Measurements from ENCODE around the gene PNMA6F. TPM values are rescaled to one million over a fixed set of nuclear protein-coding genes. Genes with fewer than 3 reads are reported as not detected.
"Not testable (repeated sequence)": the region's sequence is repeated elsewhere in the genome, so short reads cannot be mapped to it uniquely, and the experiment has no call there.

PNMA6F gene
- polyA plus RNA-seq, 1 of the 3 experiments (the other 2 are of a cell fraction): not detected

DNA sequence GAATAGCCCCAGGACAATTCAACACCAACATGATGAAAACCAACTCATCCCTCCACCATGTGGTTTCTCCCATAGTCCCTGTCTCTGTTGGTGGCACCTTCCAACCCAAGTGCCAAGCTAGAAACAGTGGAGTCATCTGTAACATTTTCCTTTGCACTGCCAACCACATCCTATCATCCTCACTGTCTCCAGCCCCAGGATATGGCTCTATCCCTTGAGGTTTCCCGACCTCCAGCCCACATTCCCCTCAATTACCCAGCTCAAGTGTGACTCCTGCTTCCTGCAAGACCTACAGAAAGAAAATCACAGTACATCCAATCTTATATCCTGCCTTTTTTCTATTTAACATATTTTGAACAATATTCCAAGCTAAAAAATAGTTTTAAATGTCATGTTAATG lies 24.2 kb downstream of the PNMA6F start (continued):
- TF ChIP-seq TEAD4 (IDR thresholded peaks at IDR 0.05; ENCODE audit: borderline replicate concordance, insufficient read depth) (no peak), TCF12 (IDR thresholded peaks at IDR 0.05) (no peak), NRF1 (IDR thresholded peaks at IDR 0.05; ENCODE audit: low read depth, low read length) (no peak), FOSL2 (IDR thresholded peaks at IDR 0.05; ENCODE audit: borderline replicate concordance, low read depth) (no peak)
- TF ChIP-seq, protein P1, sequence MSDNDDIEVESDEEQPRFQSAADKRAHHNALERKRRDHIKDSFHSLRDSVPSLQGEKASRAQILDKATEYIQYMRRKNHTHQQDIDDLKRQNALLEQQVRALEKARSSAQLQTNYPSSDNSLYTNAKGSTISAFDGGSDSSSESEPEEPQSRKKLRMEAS (IDR thresholded peaks at IDR 0.05; ENCODE audit: low read depth): no peak
- TF ChIP-seq, protein P2, sequence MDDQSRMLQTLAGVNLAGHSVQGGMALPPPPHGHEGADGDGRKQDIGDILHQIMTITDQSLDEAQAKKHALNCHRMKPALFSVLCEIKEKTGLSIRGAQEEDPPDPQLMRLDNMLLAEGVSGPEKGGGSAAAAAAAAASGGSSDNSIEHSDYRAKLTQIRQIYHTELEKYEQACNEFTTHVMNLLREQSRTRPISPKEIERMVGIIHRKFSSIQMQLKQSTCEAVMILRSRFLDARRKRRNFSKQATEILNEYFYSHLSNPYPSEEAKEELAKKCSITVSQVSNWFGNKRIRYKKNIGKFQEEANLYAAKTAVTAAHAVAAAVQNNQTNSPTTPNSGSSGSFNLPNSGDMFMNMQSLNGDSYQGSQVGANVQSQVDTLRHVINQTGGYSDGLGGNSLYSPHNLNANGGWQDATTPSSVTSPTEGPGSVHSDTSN (IDR thresholded peaks at IDR 0.05): no peak
- TF ChIP-seq, protein P3, sequence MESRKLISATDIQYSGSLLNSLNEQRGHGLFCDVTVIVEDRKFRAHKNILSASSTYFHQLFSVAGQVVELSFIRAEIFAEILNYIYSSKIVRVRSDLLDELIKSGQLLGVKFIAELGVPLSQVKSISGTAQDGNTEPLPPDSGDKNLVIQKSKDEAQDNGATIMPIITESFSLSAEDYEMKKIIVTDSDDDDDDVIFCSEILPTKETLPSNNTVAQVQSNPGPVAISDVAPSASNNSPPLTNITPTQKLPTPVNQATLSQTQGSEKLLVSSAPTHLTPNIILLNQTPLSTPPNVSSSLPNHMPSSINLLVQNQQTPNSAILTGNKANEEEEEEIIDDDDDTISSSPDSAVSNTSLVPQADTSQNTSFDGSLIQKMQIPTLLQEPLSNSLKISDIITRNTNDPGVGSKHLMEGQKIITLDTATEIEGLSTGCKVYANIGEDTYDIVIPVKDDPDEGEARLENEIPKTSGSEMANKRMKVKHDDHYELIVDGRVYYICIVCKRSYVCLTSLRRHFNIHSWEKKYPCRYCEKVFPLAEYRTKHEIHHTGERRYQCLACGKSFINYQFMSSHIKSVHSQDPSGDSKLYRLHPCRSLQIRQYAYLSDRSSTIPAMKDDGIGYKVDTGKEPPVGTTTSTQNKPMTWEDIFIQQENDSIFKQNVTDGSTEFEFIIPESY (IDR thresholded peaks at IDR 0.05; ENCODE audit: borderline replicate concordance, low read depth): no peak

DNA sequence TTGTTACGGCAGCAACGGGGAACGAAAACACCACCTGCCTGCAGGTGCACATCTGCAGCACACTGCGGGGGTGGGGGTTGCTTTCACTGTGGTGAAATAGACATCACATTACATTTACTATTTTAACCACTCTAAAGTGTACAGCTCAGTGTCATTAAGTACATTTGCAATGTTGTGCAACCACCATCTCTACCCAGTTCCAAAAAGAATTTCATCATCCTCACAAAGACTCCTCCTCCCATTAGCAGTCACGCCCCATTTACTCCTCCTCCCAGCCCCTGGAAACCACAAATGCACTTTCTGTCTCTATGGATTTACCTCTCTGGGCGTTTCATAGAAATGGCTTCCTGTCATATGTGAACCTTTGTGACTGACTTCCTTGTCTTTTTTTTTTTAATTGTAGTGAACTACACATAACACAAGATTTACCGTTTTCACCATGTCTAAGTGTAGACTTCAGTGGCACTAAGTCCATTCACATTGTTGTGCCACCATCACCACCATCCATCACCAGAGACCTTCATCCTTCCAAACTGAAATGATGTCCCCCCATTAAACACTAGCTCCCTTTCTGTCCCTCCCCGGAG lies 28.0 kb downstream of the PNMA6F start:
- 1% methylated on average over 3 of the region's 8 CpGs for WGBS (ENCODE audit: low lambda C conversion rate)
- H4K20me1 ChIP-seq (ENCODE audit: insufficient read depth): not testable (repeated sequence)

DNA sequence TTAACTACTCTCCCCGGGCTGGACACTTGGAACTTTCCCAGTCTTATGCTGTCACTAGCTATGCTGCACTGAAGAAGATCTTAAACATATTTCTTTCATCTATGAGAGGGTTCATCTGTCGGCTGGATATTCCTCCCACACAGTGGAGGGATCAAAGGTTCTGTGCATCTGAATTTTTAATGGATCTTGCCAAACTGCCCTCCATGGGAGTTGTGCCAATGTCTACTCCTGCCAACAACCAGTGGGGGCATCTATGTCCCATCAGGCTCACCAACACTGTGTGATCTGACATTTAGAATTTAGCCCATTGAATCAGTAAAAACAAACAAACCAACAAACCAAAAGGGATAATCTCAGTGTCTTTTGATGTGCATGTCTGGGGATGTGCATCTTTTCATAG lies 32.8 kb downstream of the PNMA6F start:
- H4K20me1 ChIP-seq (ENCODE audit: insufficient read depth); H3K36me3 ChIP-seq (replicated peaks in 1 of 2; ENCODE audit: control insufficient read depth in 1 of 2, insufficient read depth in 2 of 2, low read length in 1 of 2); H3K4me2 ChIP-seq; DNase-seq; H3K4me1 ChIP-seq (ENCODE audit: control insufficient read depth in 1 of 2, insufficient read depth in 2 of 2, low read depth in 1 of 2, low read length in 1 of 2); H3K79me2 ChIP-seq (ENCODE audit: insufficient read depth); H3K27ac ChIP-seq (ENCODE audit: low read depth in 2 of 2, low read length in 1 of 2); H2AFZ ChIP-seq (ENCODE audit: low read depth); H3K9me2 ChIP-seq; H3F3A ChIP-seq (replicated peaks; ENCODE audit: insufficient read depth); H3K4me3 ChIP-seq (ENCODE audit: low read depth in 2 of 2, low read length in 1 of 2); H3K9me3 ChIP-seq; POLR2A ChIA-PET; CTCF ChIA-PET; H3K27me3 ChIP-seq (ENCODE audit: insufficient read depth); H3K9ac ChIP-seq: not testable (repeated sequence)
- WGBS (ENCODE audit: low lambda C conversion rate): no CpG with 5 or more reads among the region's 2 CpGs

More for the DNA sequence above, 28.0 kb downstream of the PNMA6F start:
- H3K9ac ChIP-seq; H3K79me2 ChIP-seq (ENCODE audit: insufficient read depth); CTCF ChIA-PET; H3K4me1 ChIP-seq (ENCODE audit: control insufficient read depth in 1 of 2, insufficient read depth in 2 of 2, low read depth in 1 of 2, low read length in 1 of 2); H3F3A ChIP-seq (replicated peaks; ENCODE audit: insufficient read depth); H3K4me3 ChIP-seq (ENCODE audit: low read depth in 2 of 2, low read length in 1 of 2); H3K4me2 ChIP-seq; H3K9me2 ChIP-seq; H3K9me3 ChIP-seq; H3K27ac ChIP-seq (ENCODE audit: low read depth in 2 of 2, low read length in 1 of 2); DNase-seq; H3K27me3 ChIP-seq (ENCODE audit: insufficient read depth); POLR2A ChIA-PET; H2AFZ ChIP-seq (ENCODE audit: low read depth); H3K36me3 ChIP-seq (replicated peaks in 1 of 2; ENCODE audit: control insufficient read depth in 1 of 2, insufficient read depth in 2 of 2, low read length in 1 of 2): not testable (repeated sequence)

DNA sequence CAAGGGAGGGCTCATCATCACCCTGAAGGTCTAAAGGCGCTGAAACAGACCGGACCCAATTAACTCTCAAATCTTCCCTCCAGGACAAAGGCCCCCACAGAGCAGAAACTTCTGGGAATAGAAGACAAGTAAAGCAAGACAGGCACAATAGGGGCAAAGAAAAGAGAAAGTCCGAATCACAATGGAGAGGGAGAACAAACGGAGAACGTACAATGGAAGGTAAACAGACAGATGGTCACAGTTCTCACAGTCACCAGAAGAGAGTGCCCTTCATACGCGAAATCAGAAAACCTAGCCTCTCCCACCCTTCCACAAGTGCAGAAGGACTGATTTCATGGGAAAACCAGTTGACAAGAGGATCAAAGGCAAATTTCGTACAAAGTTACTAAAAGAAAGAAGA lies 35.9 kb downstream of the PNMA6F start:
- WGBS (ENCODE audit: low lambda C conversion rate): no CpG with 5 or more reads among the region's 8 CpGs
- CTCF ChIA-PET; H3K79me2 ChIP-seq (ENCODE audit: insufficient read depth); POLR2A ChIA-PET; H3K9me2 ChIP-seq; DNase-seq; H3K9ac ChIP-seq; H2AFZ ChIP-seq (ENCODE audit: low read depth); H3K4me3 ChIP-seq (ENCODE audit: low read depth in 2 of 2, low read length in 1 of 2); H3K4me1 ChIP-seq (ENCODE audit: control insufficient read depth in 1 of 2, insufficient read depth in 2 of 2, low read depth in 1 of 2, low read length in 1 of 2); H3K27ac ChIP-seq (ENCODE audit: low read depth in 2 of 2, low read length in 1 of 2); H3K36me3 ChIP-seq (replicated peaks in 1 of 2; ENCODE audit: control insufficient read depth in 1 of 2, insufficient read depth in 2 of 2, low read length in 1 of 2); H3K27me3 ChIP-seq (ENCODE audit: insufficient read depth); H3K4me2 ChIP-seq; H3F3A ChIP-seq (replicated peaks; ENCODE audit: insufficient read depth); H4K20me1 ChIP-seq (ENCODE audit: insufficient read depth); H3K9me3 ChIP-seq: not testable (repeated sequence)

DNA sequence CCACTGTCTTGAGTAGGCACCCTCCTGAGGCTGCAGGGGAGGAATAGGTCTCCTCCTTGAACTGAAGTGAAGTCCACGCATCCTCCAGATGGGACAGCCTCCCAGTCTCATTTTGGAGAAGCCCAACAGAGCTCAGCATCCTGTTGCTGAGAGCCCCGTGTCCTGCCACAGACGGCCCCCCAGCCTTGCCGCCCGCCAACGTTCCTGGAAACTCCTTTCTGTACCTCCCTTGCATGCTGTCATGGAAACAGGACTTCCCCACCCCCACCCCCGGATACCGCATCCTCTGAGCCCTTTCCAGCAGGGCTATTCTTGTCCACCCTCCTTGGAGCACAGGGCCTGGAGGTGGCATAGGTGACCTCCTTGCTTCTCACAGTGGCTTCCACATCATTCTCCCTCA lies 37.6 kb downstream of the PNMA6F start:
- H3K36me3 ChIP-seq (replicated peaks in 1 of 2; ENCODE audit: control insufficient read depth in 1 of 2, insufficient read depth in 2 of 2, low read length in 1 of 2); H3K9me2 ChIP-seq; H3K79me2 ChIP-seq (ENCODE audit: insufficient read depth); POLR2A ChIA-PET; H4K20me1 ChIP-seq (ENCODE audit: insufficient read depth); H3K27me3 ChIP-seq (ENCODE audit: insufficient read depth); H3K27ac ChIP-seq (ENCODE audit: low read depth in 2 of 2, low read length in 1 of 2); H3F3A ChIP-seq (replicated peaks; ENCODE audit: insufficient read depth); H3K4me3 ChIP-seq (ENCODE audit: low read depth in 2 of 2, low read length in 1 of 2); DNase-seq; H3K9ac ChIP-seq; H2AFZ ChIP-seq (ENCODE audit: low read depth); CTCF ChIA-PET; H3K4me2 ChIP-seq; H3K4me1 ChIP-seq (ENCODE audit: control insufficient read depth in 1 of 2, insufficient read depth in 2 of 2, low read depth in 1 of 2, low read length in 1 of 2); H3K9me3 ChIP-seq: not testable (repeated sequence)
- no CpG with 5 or more reads among the region's 8 CpGs for WGBS (ENCODE audit: low lambda C conversion rate)

DNA sequence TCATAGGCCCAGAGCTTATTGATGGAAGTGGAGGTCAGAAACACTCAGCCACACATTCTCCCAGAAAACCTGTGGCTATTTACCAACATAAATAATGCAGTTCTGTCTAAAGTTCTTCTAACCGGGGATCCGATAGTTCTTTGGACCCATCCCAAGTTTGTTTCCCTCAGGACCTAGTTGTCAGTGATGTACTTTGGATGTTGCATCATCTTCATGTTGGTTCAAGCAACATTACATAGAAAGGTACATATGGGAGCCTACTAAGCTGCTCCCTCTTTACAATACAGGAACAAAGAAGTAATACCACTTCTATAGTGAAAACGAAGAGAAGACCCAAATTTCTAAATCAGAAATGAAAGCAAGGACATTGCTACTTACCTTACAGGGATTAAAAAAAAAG lies 39.8 kb downstream of the PNMA6F start:
- H3F3A ChIP-seq (replicated peaks; ENCODE audit: insufficient read depth); DNase-seq; H3K27ac ChIP-seq (ENCODE audit: low read depth in 2 of 2, low read length in 1 of 2); H3K9me3 ChIP-seq; H3K9me2 ChIP-seq; H2AFZ ChIP-seq (ENCODE audit: low read depth); POLR2A ChIA-PET; H3K27me3 ChIP-seq (ENCODE audit: insufficient read depth); H3K36me3 ChIP-seq (replicated peaks in 1 of 2; ENCODE audit: control insufficient read depth in 1 of 2, insufficient read depth in 2 of 2, low read length in 1 of 2); H4K20me1 ChIP-seq (ENCODE audit: insufficient read depth); H3K9ac ChIP-seq; H3K4me2 ChIP-seq; H3K4me3 ChIP-seq (ENCODE audit: low read depth in 2 of 2, low read length in 1 of 2); H3K79me2 ChIP-seq (ENCODE audit: insufficient read depth); CTCF ChIA-PET; H3K4me1 ChIP-seq (ENCODE audit: control insufficient read depth in 1 of 2, insufficient read depth in 2 of 2, low read depth in 1 of 2, low read length in 1 of 2): not testable (repeated sequence)
- WGBS (ENCODE audit: low lambda C conversion rate): no CpG with 5 or more reads among the region's 3 CpGs
